Transverse colon (tissue), 4 donors: ENCODE data around the gene LCN2. TPM values are rescaled to one million over a fixed set of nuclear protein-coding genes. Genes with fewer than 3 reads are reported as not detected.

Experiments used
- DNase-seq: peaks from one replicate; pipeline ENCODE4 v3.0.0-alpha.2; 2019
- H3K27ac ChIP-seq, 4 donors: fragments of 200-600 bp; sonication (generic); 2 replicates each; pipeline ENCODE4 v1.5.1; 2016 to 2018; ENCODE audit warnings: inconsistent platforms in 4 of 4
- H3K27me3 ChIP-seq: fragments of 200-600 bp; sonication (generic); 2 replicates; pipeline ENCODE4 v1.5.1; 2017; ENCODE audit warnings: inconsistent platforms
- H3K36me3 ChIP-seq, 4 donors: fragments of 200-600 bp; sonication (generic); 2 replicates each; pipeline ENCODE4 v1.5.1; 2017 to 2019; ENCODE audit warnings: inconsistent platforms in 4 of 4
- H3K4me1 ChIP-seq, 4 donors: fragments of 200-600 bp; sonication (generic); 2 replicates each; pipeline ENCODE4 v1.5.1; 2017 to 2020; ENCODE audit warnings: inconsistent platforms in 4 of 4
- H3K4me3 ChIP-seq, 4 donors: fragments of 200-600 bp; sonication (generic); 1 replicate in 1 of 4; 2 replicates in 3 of 4; pipeline versions ENCODE4 v1.5.1 to v1.6.1; 2017 to 2019; ENCODE audit warnings: inconsistent platforms in 4 of 4
- H3K9me3 ChIP-seq, 2 donors: fragments of 200-600 bp; sonication (generic); 2 replicates each; pipeline ENCODE4 v1.5.1; 2017 to 2019; ENCODE audit warnings: inconsistent platforms in 2 of 2
- EP300 ChIP-seq: sonication (generic); formaldehyde crosslinking; IDR thresholded peaks from one replicate; pipeline ENCODE4 v1.6.1; 2017; ENCODE audit warnings: antibody characterized with exemption, low read depth
- POLR2A ChIP-seq: fragments of 450-650 bp; IDR thresholded peaks from one replicate; pipeline ENCODE4 v1.6.1; 2016; ENCODE audit warnings: antibody characterized with exemption, mild to moderate bottlenecking, moderate library complexity
- POLR2AphosphoS5 ChIP-seq, 3 donors: sonication (generic); formaldehyde crosslinking; IDR thresholded peaks; one replicate each; pipeline ENCODE4 v1.6.1; 2016; ENCODE audit warnings: antibody characterized with exemption in 3 of 3
- WGBS, 2 donors: methylation state at CpG; one replicate each; pipeline ENCODE4 v1.1.5; 2018; ENCODE audit warnings: low coverage in 1 of 2; 5-methylcytosine and 5-hydroxymethylcytosine counted together
- in situ Hi-C, 4 donors: fragments of 200-750 bp; cut with MboI; loops; one replicate each; pipeline versions ENCODE4 v1.15.0 to v1.15.1; 2017; ENCODE audit warnings: low sequenced_read_pairs in 3 of 4, low pct_ligation_motif_present in 1 of 4, low pct_unique_long_range_greater_than_20kb in 1 of 4
- intact Hi-C: fragments of 100-400 bp; cut with DNase I; formaldehyde crosslinking; loops from one replicate; pipeline ENCODE4 v1.15.1; 2023; ENCODE audit warnings: low total_unique reads
- total RNA-seq, 4 donors: library from RNA; depleted of rRNA; stranded (reverse); fragments of >200 nt; gene quantifications; one replicate each; pipeline ENCODE4 v1.1.0, GENCODE V29; 2016
- TF ChIP-seq, protein P1 (sequence below), 5 experiments: fragments of 200-600 bp in 3 of 5; fragments of 450-650 bp in 2 of 5; sonication (generic) in 3 of 5; IDR thresholded peaks; 1 replicate in 2 of 5; 2 replicates in 3 of 5; pipeline ENCODE4 v1.5.1; 2016 to 2017; ENCODE audit warnings: antibody characterized with exemption in 5 of 5, inconsistent platforms in 3 of 5, mild to moderate bottlenecking in 2 of 5, moderate library complexity in 1 of 5

Gene LCN2
- 100 to 1,000 TPM in 1 of 4 donors, 10 to 100 TPM in 2, 1 to 10 TPM in 1; 8.6 to 115 (median 37.3) TPM for total RNA-seq

GRCh38 chr9:128149001-128149701, at the start of gene LCN2:
LCN2 (plus strand) TSS chr9:128149453; CDS start chr9:128149526, 73 bp downstream.
- intact Hi-C loops (no loop called here), in situ Hi-C loops (loop anchor here in 1 of 4 donors (25.0 kb wide), 1 partner anchor 112 kb away; no protein-coding TSS in a partner anchor)
- Histone ChIP-seq H3K36me3 (no peaks in the 10 kb centered on the region), H3K4me1 (peaks cover 10 to 20% (median 17%) of the 10 kb centered on the region in 4 donors), H3K27ac (peak within 1 kb of the TSS; percentile 75 to 85 (median 78)), H3K27me3 (no peaks in the 10 kb centered on the region), H3K9me3 (no peaks in the 10 kb centered on the region), H3K4me3 (no peak within 1 kb of the TSS)
- WGBS, 2 donors = 40 to 47% methylated on average over 2 to 9 of the region's 9 CpGs
- TF ChIP-seq, protein P1, sequence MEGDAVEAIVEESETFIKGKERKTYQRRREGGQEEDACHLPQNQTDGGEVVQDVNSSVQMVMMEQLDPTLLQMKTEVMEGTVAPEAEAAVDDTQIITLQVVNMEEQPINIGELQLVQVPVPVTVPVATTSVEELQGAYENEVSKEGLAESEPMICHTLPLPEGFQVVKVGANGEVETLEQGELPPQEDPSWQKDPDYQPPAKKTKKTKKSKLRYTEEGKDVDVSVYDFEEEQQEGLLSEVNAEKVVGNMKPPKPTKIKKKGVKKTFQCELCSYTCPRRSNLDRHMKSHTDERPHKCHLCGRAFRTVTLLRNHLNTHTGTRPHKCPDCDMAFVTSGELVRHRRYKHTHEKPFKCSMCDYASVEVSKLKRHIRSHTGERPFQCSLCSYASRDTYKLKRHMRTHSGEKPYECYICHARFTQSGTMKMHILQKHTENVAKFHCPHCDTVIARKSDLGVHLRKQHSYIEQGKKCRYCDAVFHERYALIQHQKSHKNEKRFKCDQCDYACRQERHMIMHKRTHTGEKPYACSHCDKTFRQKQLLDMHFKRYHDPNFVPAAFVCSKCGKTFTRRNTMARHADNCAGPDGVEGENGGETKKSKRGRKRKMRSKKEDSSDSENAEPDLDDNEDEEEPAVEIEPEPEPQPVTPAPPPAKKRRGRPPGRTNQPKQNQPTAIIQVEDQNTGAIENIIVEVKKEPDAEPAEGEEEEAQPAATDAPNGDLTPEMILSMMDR (IDR thresholded peaks at IDR 0.05) = no peak
- no peak for TF ChIP-seq EP300
- peak; percentile 28 for TF ChIP-seq POLR2A
- TF ChIP-seq POLR2AphosphoS5 (IDR thresholded peaks at IDR 0.05) = peak in 1 of 3 donors; percentile 42
- DNase-seq = peak; percentile 80

DNA sequence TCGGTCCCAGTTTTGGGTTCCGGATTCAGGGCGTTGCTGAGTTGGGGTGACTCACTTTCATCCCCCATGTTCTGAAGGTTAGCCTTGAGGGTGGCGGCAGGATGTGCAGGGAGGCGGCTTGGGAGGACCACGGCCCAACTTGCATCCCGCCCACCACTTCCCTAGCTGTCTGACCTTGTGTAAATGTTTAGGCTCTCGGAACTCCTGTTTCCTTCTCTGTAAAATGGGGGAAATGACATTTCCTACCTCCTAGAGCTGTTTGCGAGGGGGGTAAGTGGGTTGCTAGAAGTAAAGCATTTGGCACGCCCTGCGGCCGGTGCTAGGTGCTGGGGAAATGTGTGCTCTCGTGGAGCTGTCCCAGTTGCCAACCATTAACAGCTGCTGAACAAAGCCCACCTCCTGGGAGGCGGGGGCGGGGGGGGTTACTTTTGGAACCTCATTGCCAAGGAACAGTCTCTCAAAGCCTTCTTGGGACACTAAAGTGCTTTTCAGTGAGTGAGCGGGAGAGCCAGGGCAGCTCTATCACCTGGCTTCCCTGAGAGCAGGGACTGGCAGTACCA, 49.2 kb upstream of the LCN2 start:
- intact Hi-C loops (no loop called here), in situ Hi-C loops (loop anchor here in 1 of 4 donors (25.0 kb wide), 1 partner anchor 138 kb away; no protein-coding TSS in a partner anchor)
- Histone ChIP-seq H3K36me3 (peaks cover 0 to 21% (median 10%) of the 10 kb centered on the region in 4 donors), H3K27ac (peak overlapping the region; percentile 86 to 94 (median 92)), H3K4me1 (peaks cover 28 to 62% (median 53%) of the 10 kb centered on the region in 4 donors), H3K4me3 (peak overlapping the region in 1 of 4 donors; percentile 41), H3K9me3 (no peaks in the 10 kb centered on the region), H3K27me3 (no peaks in the 10 kb centered on the region)
- TF ChIP-seq POLR2AphosphoS5 (IDR thresholded peaks at IDR 0.05) (no peak), EP300 (no peak), POLR2A (no peak)
- TF ChIP-seq, protein P1 (IDR thresholded peaks at IDR 0.05) = no peak
- 62% methylated on average over 16 of the region's 16 CpGs; no CpG with 5 or more reads in 1 of the 2 donors for WGBS, 2 donors
- DNase-seq = no peak

GRCh38 chr9:128100581-128100980, 48.7 kb upstream of the LCN2 start:
- TF ChIP-seq, protein P1 (IDR thresholded peaks at IDR 0.05) = no peak
- no peak for TF ChIP-seq POLR2A
- TF ChIP-seq EP300 = no peak
- TF ChIP-seq POLR2AphosphoS5 (IDR thresholded peaks at IDR 0.05) = no peak
- peaks cover 28 to 56% (median 51%) of the 10 kb centered on the region in 4 donors for H3K4me1 ChIP-seq
- no peaks in the 10 kb centered on the region for H3K27me3 ChIP-seq
- peak overlapping the region; percentile 86 to 94 (median 92) for H3K27ac ChIP-seq
- 93% methylated on average over 10 of the region's 10 CpGs; no CpG with 5 or more reads in 1 of the 2 donors for WGBS, 2 donors
- intact Hi-C loops (no loop called here), in situ Hi-C loops (loop anchor here in 1 of 4 donors (25.0 kb wide), 1 partner anchor 138 kb away; no protein-coding TSS in a partner anchor)
- no peaks in the 10 kb centered on the region for H3K9me3 ChIP-seq
- peaks cover 0 to 22% (median 10%) of the 10 kb centered on the region in 4 donors for H3K36me3 ChIP-seq
- peak overlapping the region in 1 of 4 donors; percentile 41 for H3K4me3 ChIP-seq
- DNase-seq = no peak

- TF ChIP-seq, protein P1 (IDR thresholded peaks at IDR 0.05) = no peak
- Histone ChIP-seq H3K27me3 (no peaks in the 10 kb centered on the region), H3K4me3 (no peak overlapping the region), H3K27ac (peak overlapping the region in 1 of 4 donors; percentile 86), H3K9me3 (no peaks in the 10 kb centered on the region), H3K4me1 (peaks cover 28 to 55% (median 51%) of the 10 kb centered on the region in 4 donors), H3K36me3 (peaks cover 0 to 29% (median 13%) of the 10 kb centered on the region in 4 donors)
- no peak for DNase-seq
- in situ Hi-C loops (loop anchor here in 1 of 4 donors (25.0 kb wide), 1 partner anchor 139 kb away; no protein-coding TSS in a partner anchor), intact Hi-C loops (no loop called here)
- WGBS, 2 donors = 79% methylated on average over 12 of the region's 12 CpGs; no CpG with 5 or more reads in 1 of the 2 donors
Measured at GRCh38 chr9:128101231-128101661, 48.0 kb upstream of the LCN2 start.
